HCT116 (cell line): Measurements from ENCODE around the gene LRRTM4. TPM values are rescaled to one million over a fixed set of nuclear protein-coding genes. Genes with fewer than 3 reads are reported as not detected.

Experiments
- ATAC-seq: fragments of 200-7000 bp; cut with Tn5 transposase; 2 replicates; pipeline ENCODE4 v1.9.1; 2020; ENCODE audit warnings: mild to moderate bottlenecking, moderate library complexity
- BruUV-seq: library from RNA; stranded (reverse); fragments of 400-500 nt; replicated peaks from 2 replicates; lab custom pipeline; 2021; lab: Mats Ljungman, UMichigan
- CTCF ChIA-PET: fragments of 300-600 bp; sonication (Branson Sonifier 250); formaldehyde crosslinking; loops from one replicate; lab custom pipeline; 2021; ENCODE audit warnings: antibody characterized with exemption; lab: Charles Lee
- POLR2A ChIA-PET: fragments of 300-600, 350-600 bp; sonication (Branson Sonifier 250); formaldehyde crosslinking; loops from one replicate; lab custom pipeline; 2021; ENCODE audit warnings: antibody characterized with exemption; lab: Charles Lee
- RAD21 ChIA-PET, 2 experiments: fragments of 300-600 bp; sonication (Branson Sonifier 250); formaldehyde crosslinking; loops; one replicate each; lab custom pipeline; 2023; ENCODE audit warnings: low total read pairs in 2 of 2; ENCODE audit not compliant: uncharacterized antibody in 2 of 2, unreplicated experiment in 2 of 2, low non-redundant PET in 1 of 2; lab: Charles Lee
- DNase-seq: peaks from one replicate; pipeline ENCODE4 v3.0.0-alpha.2; 2010; ENCODE audit warnings: low read depth, low spot score
- H2AFZ ChIP-seq: fragments of 200-600 bp; shearing (Covaris generic), sonication (generic); 2 replicates; pipeline ENCODE4 v1.6.1; 2017; ENCODE audit warnings: low read depth, mixed run types, mixed read lengths, antibody characterized with exemption, low read length; ENCODE audit not compliant: poor library complexity, severe bottlenecking
- H3K27ac ChIP-seq: 2 replicates; pipeline ENCODE4 v1.5.1; 2012; ENCODE audit warnings: low read depth, low read length
- H3K27me3 ChIP-seq: fragments of 200-600 bp; sonication (generic); 2 replicates; pipeline ENCODE4 v1.6.1; 2016; ENCODE audit warnings: mixed run types, low read length, mixed read lengths; ENCODE audit not compliant: insufficient read depth
- H3K36me3 ChIP-seq, 2 experiments: fragments of 200-500 bp in 1 of 2; fragments of 200-600 bp in 1 of 2; sonication (Bioruptor generic) in 1 of 2; sonication (generic) in 1 of 2; 2 replicates each; pipeline versions ENCODE4 v1.5.1 to v1.6.1; 2014 to 2016; ENCODE audit warnings: low read length in 2 of 2, inconsistent platforms in 1 of 2, mixed read lengths in 1 of 2, mixed run types in 1 of 2; ENCODE audit not compliant: insufficient read depth in 2 of 2, control insufficient read depth in 1 of 2
- H3K4me1 ChIP-seq, 2 experiments: fragments of 200-600 bp in 1 of 2; sonication (generic) in 1 of 2; 2 replicates each; pipeline versions ENCODE4 v1.5.1 to v1.6.1; 2012 to 2017; ENCODE audit warnings: low read length in 2 of 2, inconsistent platforms in 1 of 2, mild to moderate bottlenecking in 1 of 2, mixed read lengths in 1 of 2, mixed run types in 1 of 2, moderate library complexity in 1 of 2; ENCODE audit not compliant: insufficient read depth in 2 of 2, control insufficient read depth in 1 of 2
- H3K4me2 ChIP-seq: fragments of 200-600 bp; sonication (generic); 2 replicates; pipeline ENCODE4 v1.6.1; 2017; ENCODE audit warnings: mixed run types, low read length, mixed read lengths
- H3K4me3 ChIP-seq, 2 experiments: fragments of 200-600 bp in 1 of 2; sonication (generic) in 1 of 2; replicated peaks in 1 of 2; 2 replicates each; pipeline ENCODE4 v1.5.1; 2011 to 2016; ENCODE audit warnings: low read length in 2 of 2, control low read depth in 1 of 2, low read depth in 1 of 2, mild to moderate bottlenecking in 1 of 2, mixed read lengths in 1 of 2, mixed run types in 1 of 2
- H3K79me2 ChIP-seq: fragments of 200-600 bp; sonication (generic); 2 replicates; pipeline ENCODE4 v1.6.1; 2017; ENCODE audit warnings: mild to moderate bottlenecking, mixed run types, low read length, moderate library complexity, mixed read lengths; ENCODE audit not compliant: insufficient read depth
- H3K9ac ChIP-seq: fragments of 200-600 bp; sonication (generic); 2 replicates; pipeline ENCODE4 v1.6.1; 2016; ENCODE audit warnings: low read length, mixed read lengths
- H3K9me2 ChIP-seq: fragments of 200-600 bp; sonication (generic), shearing (Covaris generic); 2 replicates; pipeline ENCODE4 v1.6.1; 2017; ENCODE audit warnings: mixed run types, mild to moderate bottlenecking, moderate library complexity; ENCODE audit not compliant: insufficient read depth
- H3K9me3 ChIP-seq, 2 experiments: fragments of 200-500 bp in 1 of 2; fragments of 200-600 bp in 1 of 2; sonication (Bioruptor generic) in 1 of 2; sonication (generic) in 1 of 2; 2 replicates each; pipeline ENCODE4 v1.6.1; 2014 to 2017; ENCODE audit warnings: low read length in 2 of 2, mixed read lengths in 2 of 2, inconsistent platforms in 1 of 2, low read depth in 1 of 2, mild to moderate bottlenecking in 1 of 2, mixed run types in 1 of 2, moderate library complexity in 1 of 2; ENCODE audit not compliant: control insufficient read depth in 1 of 2, insufficient read depth in 1 of 2
- H4K20me1 ChIP-seq: fragments of 200-600 bp; sonication (generic), shearing (Covaris generic); 2 replicates; pipeline ENCODE4 v1.6.1; 2017; ENCODE audit warnings: mixed run types, mild to moderate bottlenecking, moderate library complexity; ENCODE audit not compliant: insufficient read depth
- ATF3 ChIP-seq: IDR thresholded peaks from 2 replicates; pipeline ENCODE4 v1.6.1; 2012
- CEBPB ChIP-seq: IDR thresholded peaks from 2 replicates; pipeline ENCODE4 v1.6.1; 2012; ENCODE audit warnings: low read depth
- EGR1 ChIP-seq: IDR thresholded peaks from 2 replicates; pipeline ENCODE4 v1.6.1; 2012; ENCODE audit warnings: low read depth
- EZH2phosphoT487 ChIP-seq: fragments of 200-600 bp; IDR thresholded peaks from 2 replicates; pipeline ENCODE4 v1.6.1; 2018; ENCODE audit warnings: antibody characterized with exemption, borderline replicate concordance
- FOSL1 ChIP-seq: IDR thresholded peaks from 2 replicates; pipeline ENCODE4 v1.6.1; 2012; ENCODE audit warnings: low read depth
- POLR2AphosphoS5 ChIP-seq: IDR thresholded peaks from 2 replicates; pipeline ENCODE4 v1.6.1; 2011; ENCODE audit warnings: mild to moderate bottlenecking, low read depth, low read length, moderate library complexity
- RAD21 ChIP-seq: IDR thresholded peaks from 2 replicates; pipeline ENCODE4 v1.6.1; 2012; ENCODE audit warnings: low read depth, mild to moderate bottlenecking
- REST ChIP-seq: IDR thresholded peaks from 2 replicates; pipeline ENCODE4 v1.6.1; 2012; ENCODE audit warnings: low read depth
- SP1 ChIP-seq: IDR thresholded peaks from 2 replicates; pipeline ENCODE4 v1.6.1; 2012; ENCODE audit warnings: low read depth
- TCF7L2 ChIP-seq: IDR thresholded peaks from 2 replicates; pipeline ENCODE4 v1.7.0; 2011; ENCODE audit warnings: borderline replicate concordance, inconsistent platforms; ENCODE audit not compliant: insufficient read depth, insufficient read length; ENCODE audit errors: extremely low read depth
- YY1 ChIP-seq: IDR thresholded peaks from 2 replicates; pipeline ENCODE4 v1.6.1; 2011; ENCODE audit warnings: low read length, low read depth, moderate library complexity, mild to moderate bottlenecking; ENCODE audit not compliant: insufficient replicate concordance; ENCODE audit errors: extremely low read depth
- ZNF274 ChIP-seq: fragments of 200-500 bp; sonication (Bioruptor generic); IDR thresholded peaks from 2 replicates; pipeline ENCODE4 v1.6.1; 2014; ENCODE audit warnings: mild to moderate bottlenecking, low read depth, low read length, inconsistent platforms
- intact Hi-C: fragments of 100-400 bp; cut with micrococcal nuclease; formaldehyde crosslinking; loops from 2 replicates; pipeline ENCODE4 v1.10.0; 2022
- total RNA-seq: library from RNA; stranded (reverse); gene quantifications from one replicate; pipeline ENCODE4 v1.2.1, GENCODE V29; 2021; ENCODE audit not compliant: unreplicated experiment

Gene LRRTM4
- total RNA-seq, 1 experiment from 2014 or later: 0.25 TPM

GRCh38 chr2:77521548-77521891 is 656 bp downstream of the LRRTM4 start:
- Histone ChIP-seq H3K27ac (no peak overlapping the region), H3K79me2 (no peaks in the 10 kb centered on the region), H2AFZ (no peak overlapping the region), H4K20me1 (no peaks in the 10 kb centered on the region), H3K36me3 (no peaks in the 10 kb centered on the region), H3K27me3 (no peaks in the 10 kb centered on the region), H3K4me2 (no peak overlapping the region), H3K4me1 (no peaks in the 10 kb centered on the region), H3K9me2 (no peaks in the 10 kb centered on the region), H3K9me3 (peaks cover 11 to 19% of the 10 kb centered on the region in 2 experiments; a peak in 2 of 4 replicates), H3K4me3 (no peak overlapping the region), H3K9ac (no peak overlapping the region)
- TF ChIP-seq RAD21: no peak
- TF ChIP-seq CEBPB: no peak
- TF ChIP-seq FOSL1: no peak
- TF ChIP-seq SP1: no peak
- no peak for TF ChIP-seq EZH2phosphoT487
- no peak for TF ChIP-seq TCF7L2
- no peak for TF ChIP-seq ATF3
- no peak for TF ChIP-seq YY1
- no peak for TF ChIP-seq POLR2AphosphoS5
- no peak for TF ChIP-seq ZNF274
- no peak for TF ChIP-seq REST
- no peak for TF ChIP-seq EGR1
- BruUV-seq: no TSS peak
- intact Hi-C loops: no loop called here
- RAD21 ChIA-PET: interaction anchor here in 1 of 2 experiments (0.5 kb wide), 1 partner anchor 331 kb away, joined by 5 read pairs; no protein-coding TSS in a partner anchor
- CTCF ChIA-PET: no interaction called here
- no peak for ATAC-seq
- no peak for DNase-seq
- POLR2A ChIA-PET: no interaction called here
